ENCODE data around the gene RNF168. TPM values are rescaled to one million over a fixed set of nuclear protein-coding genes. Genes with fewer than 3 reads are reported as not detected.
"Not testable (repeated sequence)": the region's sequence is repeated elsewhere in the genome, so short reads cannot be mapped to it uniquely, and the experiment has no call there.

Gene RNF168
- polyA plus RNA-seq, 2 donors: 5.3 to 5.7 TPM

DNA sequence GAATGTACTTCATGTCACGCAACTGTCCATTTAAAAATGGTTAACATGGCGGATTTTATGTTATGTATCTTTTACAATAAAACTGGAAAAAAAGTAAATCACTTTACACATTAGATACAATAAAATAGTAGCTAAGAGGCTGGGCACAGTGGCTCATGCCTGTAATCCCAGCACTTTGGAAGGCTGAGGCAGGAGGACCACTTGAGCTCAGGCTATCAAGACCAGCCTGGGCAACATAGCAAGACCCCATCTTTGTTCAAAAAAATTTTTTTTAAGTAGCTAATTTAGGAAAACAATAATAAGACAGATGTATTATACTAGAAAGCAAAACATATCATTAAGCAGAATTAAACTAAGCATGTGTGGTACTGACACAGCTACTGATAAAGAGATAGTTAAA is 11.5 kb downstream of the RNF168 start:
- Histone ChIP-seq H3K36me3 (ENCODE audit: control insufficient read depth in 2 of 2, insufficient read depth in 2 of 2, low read length in 1 of 2) (peaks cover 1 to 5% of the 10 kb centered on the region in 2 donors), H3K4me1 (ENCODE audit: control insufficient read depth in 2 of 2, insufficient read depth in 2 of 2, low read length in 1 of 2) (no peaks in the 10 kb centered on the region), H3K9me3 (ENCODE audit: control insufficient read depth in 2 of 2, insufficient read depth in 1 of 2, low read depth in 1 of 2, low read length in 1 of 2) (no peaks in the 10 kb centered on the region), H3K27ac (ENCODE audit: low read depth in 2 of 2, low read length in 1 of 2) (no peak overlapping the region), H3K27me3 (ENCODE audit: control insufficient read depth in 1 of 2, insufficient read depth in 2 of 2, low read length in 2 of 2) (no peaks in the 10 kb centered on the region), H3K4me3 (ENCODE audit: low read depth in 1 of 2, low read length in 2 of 2) (no peak overlapping the region)
- WGBS, 2 donors: 96 to 100% methylated on average over 2 of the region's 2 CpGs

DNA sequence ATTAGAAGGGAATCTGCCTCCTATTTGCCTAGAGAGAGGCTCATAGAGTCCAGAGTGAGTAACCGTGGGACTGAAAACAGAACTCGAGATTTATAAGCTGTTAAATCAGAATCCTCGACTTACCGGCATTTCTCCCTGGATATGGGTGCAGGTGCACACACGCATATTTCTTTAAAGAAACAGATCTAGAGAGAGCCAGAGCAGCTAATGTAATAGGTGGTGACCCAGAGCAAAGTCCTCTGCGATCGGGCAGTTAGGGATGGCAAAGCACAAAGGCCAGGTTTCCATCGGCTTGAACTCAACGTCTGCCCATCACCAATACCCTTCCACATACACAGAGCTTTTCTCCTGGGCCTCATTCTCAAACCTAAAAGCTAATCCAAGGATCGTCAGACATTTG is 13.8 kb downstream of the RNF168 start:
- no peak overlapping the region for H3K4me3 ChIP-seq (ENCODE audit: low read depth in 1 of 2, low read length in 2 of 2)
- no peak overlapping the region for H3K27ac ChIP-seq (ENCODE audit: low read depth in 2 of 2, low read length in 1 of 2)
- H3K36me3 ChIP-seq (ENCODE audit: control insufficient read depth in 2 of 2, insufficient read depth in 2 of 2, low read length in 1 of 2): peaks cover 6 to 11% of the 10 kb centered on the region in 2 donors
- H3K4me1 ChIP-seq (ENCODE audit: control insufficient read depth in 2 of 2, insufficient read depth in 2 of 2, low read length in 1 of 2): no peaks in the 10 kb centered on the region
- H3K27me3 ChIP-seq (ENCODE audit: control insufficient read depth in 1 of 2, insufficient read depth in 2 of 2, low read length in 2 of 2): no peaks in the 10 kb centered on the region
- no peaks in the 10 kb centered on the region for H3K9me3 ChIP-seq (ENCODE audit: control insufficient read depth in 2 of 2, insufficient read depth in 1 of 2, low read depth in 1 of 2, low read length in 1 of 2)
- 92% methylated on average over 10 of the region's 10 CpGs for WGBS, 2 donors

DNA sequence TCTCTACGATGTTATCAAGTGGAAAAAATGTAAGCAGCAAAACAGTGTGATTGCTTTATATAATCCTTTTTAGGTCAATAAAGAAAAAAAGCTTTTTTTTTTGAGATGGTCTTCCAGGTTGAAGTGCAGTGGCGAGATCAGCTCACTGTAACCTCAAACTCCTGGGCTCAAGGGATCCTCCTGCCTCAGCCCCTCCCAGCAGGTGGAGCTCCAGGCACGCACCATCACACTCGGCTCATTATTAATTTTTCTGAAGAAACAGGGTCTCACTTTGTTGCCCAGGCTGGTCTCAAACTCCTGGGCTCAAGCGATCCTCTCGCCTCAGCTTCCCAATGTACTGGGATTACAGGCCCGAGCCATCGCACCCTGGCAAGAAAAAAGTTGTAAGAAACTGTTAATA is 17.3 kb downstream of the RNF168 start:
- Histone ChIP-seq H3K27ac (ENCODE audit: low read depth in 2 of 2, low read length in 1 of 2) (no peak overlapping the region), H3K27me3 (ENCODE audit: control insufficient read depth in 1 of 2, insufficient read depth in 2 of 2, low read length in 2 of 2) (no peaks in the 10 kb centered on the region), H3K4me3 (ENCODE audit: low read depth in 1 of 2, low read length in 2 of 2) (no peak overlapping the region), H3K36me3 (ENCODE audit: control insufficient read depth in 2 of 2, insufficient read depth in 2 of 2, low read length in 1 of 2) (peaks cover 8 to 11% of the 10 kb centered on the region in 2 donors), H3K4me1 (ENCODE audit: control insufficient read depth in 2 of 2, insufficient read depth in 2 of 2, low read length in 1 of 2) (no peaks in the 10 kb centered on the region), H3K9me3 (ENCODE audit: control insufficient read depth in 2 of 2, insufficient read depth in 1 of 2, low read depth in 1 of 2, low read length in 1 of 2) (no peaks in the 10 kb centered on the region)
- 82 to 88% methylated on average over 8 of the region's 8 CpGs for WGBS, 2 donors

DNA sequence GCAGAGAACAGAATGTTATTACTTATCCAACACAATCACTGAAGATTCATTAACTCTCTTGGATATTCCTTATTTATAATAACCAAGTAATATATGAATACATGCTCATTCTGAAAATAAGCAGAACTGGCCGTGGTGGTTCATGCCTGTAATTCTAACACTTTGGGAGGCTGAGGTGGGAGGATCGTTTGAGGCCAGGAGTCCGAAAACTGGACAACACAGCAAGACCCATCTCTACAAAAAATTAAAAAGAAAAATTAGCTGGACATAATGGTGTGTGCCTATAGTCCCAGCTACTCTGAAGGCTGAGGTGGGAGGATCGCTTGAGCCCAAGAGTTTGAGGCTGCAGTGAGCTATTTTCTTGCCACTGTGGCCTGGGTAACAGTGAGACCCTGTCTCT is 25.9 kb downstream of the RNF168 start:
- Histone ChIP-seq H3K27me3 (ENCODE audit: control insufficient read depth in 1 of 2, insufficient read depth in 2 of 2, low read length in 2 of 2) (no peaks in the 10 kb centered on the region), H3K27ac (ENCODE audit: low read depth in 2 of 2, low read length in 1 of 2) (no peak overlapping the region), H3K36me3 (ENCODE audit: control insufficient read depth in 2 of 2, insufficient read depth in 2 of 2, low read length in 1 of 2) (peaks cover 4 to 10% of the 10 kb centered on the region in 2 donors), H3K9me3 (ENCODE audit: control insufficient read depth in 2 of 2, insufficient read depth in 1 of 2, low read depth in 1 of 2, low read length in 1 of 2) (no peaks in the 10 kb centered on the region), H3K4me1 (ENCODE audit: control insufficient read depth in 2 of 2, insufficient read depth in 2 of 2, low read length in 1 of 2) (no peaks in the 10 kb centered on the region), H3K4me3 (ENCODE audit: low read depth in 1 of 2, low read length in 2 of 2) (no peak overlapping the region)
- WGBS, 2 donors: 96 to 97% methylated on average over 4 of the region's 4 CpGs

DNA sequence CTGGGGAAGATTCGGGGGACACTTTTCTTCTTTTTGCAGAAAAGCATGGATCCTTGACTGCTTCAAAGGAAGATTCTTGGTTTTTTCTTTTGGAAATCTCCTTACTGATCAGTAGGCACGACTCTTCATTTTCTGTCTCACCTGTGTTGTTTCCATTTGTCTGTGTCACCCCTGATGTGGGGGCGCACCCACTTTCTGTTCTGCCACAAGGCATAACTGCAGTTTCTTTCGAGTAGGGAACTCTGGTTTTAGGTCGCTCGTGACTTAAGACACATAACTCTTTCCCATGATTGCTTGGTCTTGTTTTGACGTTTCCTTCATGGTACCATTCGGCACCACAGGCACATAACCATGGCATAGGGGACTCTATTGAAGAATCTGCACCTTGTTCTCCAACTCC is 31.3 kb downstream of the RNF168 start:
- H3K4me1 ChIP-seq (ENCODE audit: control insufficient read depth in 2 of 2, insufficient read depth in 2 of 2, low read length in 1 of 2): no peaks in the 10 kb centered on the region
- H3K9me3 ChIP-seq (ENCODE audit: control insufficient read depth in 2 of 2, insufficient read depth in 1 of 2, low read depth in 1 of 2, low read length in 1 of 2): no peaks in the 10 kb centered on the region
- H3K27ac ChIP-seq (ENCODE audit: low read depth in 2 of 2, low read length in 1 of 2): no peak overlapping the region
- H3K27me3 ChIP-seq (ENCODE audit: control insufficient read depth in 1 of 2, insufficient read depth in 2 of 2, low read length in 2 of 2): no peaks in the 10 kb centered on the region
- no peak overlapping the region for H3K4me3 ChIP-seq (ENCODE audit: low read depth in 1 of 2, low read length in 2 of 2)
- WGBS, 2 donors: 90 to 95% methylated on average over 8 of the region's 8 CpGs
- peaks cover 9 to 18% of the 10 kb centered on the region in 2 donors for H3K36me3 ChIP-seq (ENCODE audit: control insufficient read depth in 2 of 2, insufficient read depth in 2 of 2, low read length in 1 of 2)

DNA sequence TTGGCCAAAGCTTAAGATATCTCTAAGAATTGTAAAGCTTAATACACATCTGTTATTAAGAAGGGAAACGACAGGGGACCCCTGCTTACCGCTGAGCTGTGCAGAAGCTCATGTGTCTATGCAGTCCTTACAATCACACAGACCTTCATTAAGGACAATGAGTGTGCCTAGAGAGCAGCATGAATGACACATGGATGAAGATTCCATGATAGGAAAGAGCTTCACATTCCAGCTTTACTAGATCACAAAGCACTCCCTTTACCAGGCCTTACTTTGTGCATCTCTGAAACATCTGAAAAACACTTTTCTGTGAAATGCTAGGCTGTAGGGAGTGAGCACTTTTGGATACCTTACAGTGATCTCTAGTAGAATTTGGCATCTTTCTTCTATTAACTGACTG is 32.0 kb downstream of the RNF168 start:
- Histone ChIP-seq H3K4me1 (ENCODE audit: control insufficient read depth in 2 of 2, insufficient read depth in 2 of 2, low read length in 1 of 2) (no peaks in the 10 kb centered on the region), H3K36me3 (ENCODE audit: control insufficient read depth in 2 of 2, insufficient read depth in 2 of 2, low read length in 1 of 2) (peaks cover 9 to 18% of the 10 kb centered on the region in 2 donors), H3K27ac (ENCODE audit: low read depth in 2 of 2, low read length in 1 of 2) (no peak overlapping the region), H3K9me3 (ENCODE audit: control insufficient read depth in 2 of 2, insufficient read depth in 1 of 2, low read depth in 1 of 2, low read length in 1 of 2) (no peaks in the 10 kb centered on the region), H3K27me3 (ENCODE audit: control insufficient read depth in 1 of 2, insufficient read depth in 2 of 2, low read length in 2 of 2) (no peaks in the 10 kb centered on the region), H3K4me3 (ENCODE audit: low read depth in 1 of 2, low read length in 2 of 2) (no peak overlapping the region)
- 84 to 93% methylated on average over 2 of the region's 2 CpGs for WGBS, 2 donors

DNA sequence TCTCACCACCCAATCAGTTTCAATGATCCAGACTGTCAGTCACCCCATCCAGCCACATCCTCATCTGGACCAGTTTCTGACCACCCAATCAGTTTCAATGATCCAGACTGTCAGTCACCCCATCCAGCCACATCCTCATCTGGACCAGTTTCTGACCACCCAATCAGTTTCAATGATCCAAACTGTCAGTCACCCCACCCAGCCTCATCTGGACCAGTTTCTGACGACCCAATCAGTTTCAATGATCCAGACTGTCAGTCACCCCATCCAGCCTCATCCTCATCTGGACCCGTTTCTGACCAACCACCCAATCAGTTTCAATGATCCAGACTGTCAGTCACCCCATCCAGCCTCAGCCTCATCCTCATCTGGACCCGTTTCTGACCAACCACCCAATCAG is 33.4 kb downstream of the RNF168 start:
- H3K27ac ChIP-seq (ENCODE audit: low read depth in 2 of 2, low read length in 1 of 2); H3K4me3 ChIP-seq (ENCODE audit: low read depth in 1 of 2, low read length in 2 of 2); H3K27me3 ChIP-seq (ENCODE audit: control insufficient read depth in 1 of 2, insufficient read depth in 2 of 2, low read length in 2 of 2); H3K9me3 ChIP-seq (ENCODE audit: control insufficient read depth in 2 of 2, insufficient read depth in 1 of 2, low read depth in 1 of 2, low read length in 1 of 2); H3K4me1 ChIP-seq (ENCODE audit: control insufficient read depth in 2 of 2, insufficient read depth in 2 of 2, low read length in 1 of 2): not testable (repeated sequence)
- 93 to 94% methylated on average over 3 of the region's 3 CpGs for WGBS, 2 donors
- H3K36me3 ChIP-seq (ENCODE audit: control insufficient read depth in 2 of 2, insufficient read depth in 2 of 2, low read length in 1 of 2): peaks cover 9 to 18% of the 10 kb centered on the region in 2 donors

DNA sequence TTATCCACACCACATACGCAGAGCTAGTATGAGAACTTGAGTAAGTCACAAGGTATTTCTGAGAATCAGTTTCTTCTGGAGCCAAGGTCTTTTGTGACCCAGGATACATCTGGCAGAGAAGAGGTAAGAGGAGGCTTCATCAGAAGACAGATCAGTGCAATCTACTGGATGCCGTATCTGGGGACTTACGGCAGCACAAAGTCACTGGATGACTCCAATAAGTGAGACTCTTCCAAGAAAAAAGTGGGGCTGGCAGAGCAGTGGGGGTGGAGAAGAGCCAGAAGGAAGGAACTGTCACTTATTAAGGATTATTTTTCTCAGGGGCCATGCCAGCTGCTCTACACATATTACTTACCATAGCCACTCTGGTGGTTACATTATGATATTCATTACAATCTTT is 39.8 kb downstream of the RNF168 start:
- 97 to 99% methylated on average over 3 of the region's 3 CpGs for WGBS, 2 donors
- no peaks in the 10 kb centered on the region for H3K27me3 ChIP-seq (ENCODE audit: control insufficient read depth in 1 of 2, insufficient read depth in 2 of 2, low read length in 2 of 2)
- no peaks in the 10 kb centered on the region for H3K9me3 ChIP-seq (ENCODE audit: control insufficient read depth in 2 of 2, insufficient read depth in 1 of 2, low read depth in 1 of 2, low read length in 1 of 2)
- H3K27ac ChIP-seq (ENCODE audit: low read depth in 2 of 2, low read length in 1 of 2): no peak overlapping the region
- H3K4me1 ChIP-seq (ENCODE audit: control insufficient read depth in 2 of 2, insufficient read depth in 2 of 2, low read length in 1 of 2): no peaks in the 10 kb centered on the region
- H3K4me3 ChIP-seq (ENCODE audit: low read depth in 1 of 2, low read length in 2 of 2): no peak overlapping the region
- no peaks in the 10 kb centered on the region for H3K36me3 ChIP-seq (ENCODE audit: control insufficient read depth in 2 of 2, insufficient read depth in 2 of 2, low read length in 1 of 2)

DNA sequence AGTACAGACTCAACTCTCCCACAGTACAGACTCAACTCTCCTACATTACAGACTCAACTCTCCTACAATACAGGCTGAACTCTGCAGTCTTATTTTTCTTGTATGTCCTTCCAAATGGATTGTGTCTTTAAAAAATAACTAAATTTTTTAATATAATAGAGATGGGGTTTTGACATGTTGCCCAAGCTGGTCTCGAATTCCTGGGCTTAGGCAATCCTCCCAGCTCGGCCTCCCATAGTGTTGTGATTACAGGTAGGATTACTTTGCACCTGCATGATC is 40.2 kb downstream of the RNF168 start:
- no peak overlapping the region for H3K4me3 ChIP-seq (ENCODE audit: low read depth in 1 of 2, low read length in 2 of 2)
- no peaks in the 10 kb centered on the region for H3K9me3 ChIP-seq (ENCODE audit: control insufficient read depth in 2 of 2, insufficient read depth in 1 of 2, low read depth in 1 of 2, low read length in 1 of 2)
- 84% methylated on average over 2 of the region's 2 CpGs for WGBS, 2 donors
- no peaks in the 10 kb centered on the region for H3K27me3 ChIP-seq (ENCODE audit: control insufficient read depth in 1 of 2, insufficient read depth in 2 of 2, low read length in 2 of 2)
- H3K27ac ChIP-seq (ENCODE audit: low read depth in 2 of 2, low read length in 1 of 2): no peak overlapping the region
- H3K36me3 ChIP-seq (ENCODE audit: control insufficient read depth in 2 of 2, insufficient read depth in 2 of 2, low read length in 1 of 2): no peaks in the 10 kb centered on the region
- no peaks in the 10 kb centered on the region for H3K4me1 ChIP-seq (ENCODE audit: control insufficient read depth in 2 of 2, insufficient read depth in 2 of 2, low read length in 1 of 2)

DNA sequence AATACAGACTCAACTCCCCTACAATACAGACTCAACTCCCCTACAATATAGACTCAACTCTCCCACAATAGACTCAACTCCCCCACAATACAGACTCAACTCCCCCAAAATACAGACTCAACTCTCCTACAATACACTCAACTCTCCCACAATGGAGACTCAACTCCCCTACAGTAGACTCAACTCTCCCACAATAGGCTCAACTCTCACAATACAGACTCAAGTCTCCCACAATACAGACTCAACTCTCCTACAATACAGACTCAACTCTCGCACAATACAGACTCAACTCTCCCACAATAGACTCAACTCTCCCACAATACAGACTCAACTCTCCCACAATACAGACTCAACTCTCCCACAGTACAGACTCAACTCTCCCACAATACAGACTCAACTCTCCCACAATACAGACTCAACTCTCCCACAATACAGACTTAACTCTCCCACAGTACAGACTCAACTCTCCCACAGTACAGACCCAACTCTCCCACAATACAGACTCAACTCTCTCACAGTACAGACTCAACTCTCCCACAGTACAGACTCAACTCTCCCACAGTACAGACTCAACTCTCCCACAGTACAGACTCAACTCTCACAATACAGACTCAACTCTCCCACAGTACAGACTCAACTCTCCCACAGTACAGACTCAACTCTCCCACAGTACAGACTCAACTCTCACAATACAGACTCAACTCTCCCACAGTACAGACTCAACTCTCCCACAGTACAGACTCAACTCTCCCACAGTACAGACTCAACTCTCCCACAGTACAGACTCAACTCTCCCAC is 40.7 kb downstream of the RNF168 start:
- not testable (repeated sequence) for H3K9me3 ChIP-seq (ENCODE audit: control insufficient read depth in 2 of 2, insufficient read depth in 1 of 2, low read depth in 1 of 2, low read length in 1 of 2); H3K4me3 ChIP-seq (ENCODE audit: low read depth in 1 of 2, low read length in 2 of 2); H3K36me3 ChIP-seq (ENCODE audit: control insufficient read depth in 2 of 2, insufficient read depth in 2 of 2, low read length in 1 of 2); H3K27me3 ChIP-seq (ENCODE audit: control insufficient read depth in 1 of 2, insufficient read depth in 2 of 2, low read length in 2 of 2); H3K27ac ChIP-seq (ENCODE audit: low read depth in 2 of 2, low read length in 1 of 2); H3K4me1 ChIP-seq (ENCODE audit: control insufficient read depth in 2 of 2, insufficient read depth in 2 of 2, low read length in 1 of 2)
- WGBS, 2 donors: 90% methylated on average over 1 of the region's 1 CpG
